Epithelial cell of prostate (primary cell): Measurements from ENCODE around the gene C19orf53.
"Not testable (repeated sequence)": the region's sequence is repeated elsewhere in the genome, so short reads cannot be mapped to it uniquely, and the experiment has no call there.

Experiments used
- DNase-seq: peaks from one replicate; pipeline ENCODE4 v3.0.0-alpha.2; 2011; ENCODE audit warnings: low read depth, low spot score
- H3K27ac ChIP-seq: fragments of 450-650 bp; 2 replicates; pipeline ENCODE4 v1.5.1; 2017; ENCODE audit warnings: mild to moderate bottlenecking

Gene C19orf53

GRCh38 chr19:13762635-13763235 lies 11.5 kb upstream of the C19orf53 start:
- H3K27ac ChIP-seq = no peak overlapping the region
- no peak for DNase-seq

- DNase-seq = no peak
- H3K27ac ChIP-seq = no peak overlapping the region
These were observed 11.0 kb upstream of the C19orf53 start for GRCh38 chr19:13763265-13763664.

GRCh38 chr19:13764101-13764807 lies 10.0 kb upstream of the C19orf53 start, which contains the start of gene MRI1:
Gene MRI1, plus strand, starts transcription at chr19:13764522. Its CDS starts 67 bp downstream, at chr19:13764589.
- no peak for DNase-seq
- peak within 1 kb of the TSS; percentile 44 for H3K27ac ChIP-seq

GRCh38 chr19:13764821-13765394 lies 9.3 kb upstream of the C19orf53 start:
- DNase-seq = no peak
- H3K27ac ChIP-seq = peak overlapping the region; percentile 44

DNA sequence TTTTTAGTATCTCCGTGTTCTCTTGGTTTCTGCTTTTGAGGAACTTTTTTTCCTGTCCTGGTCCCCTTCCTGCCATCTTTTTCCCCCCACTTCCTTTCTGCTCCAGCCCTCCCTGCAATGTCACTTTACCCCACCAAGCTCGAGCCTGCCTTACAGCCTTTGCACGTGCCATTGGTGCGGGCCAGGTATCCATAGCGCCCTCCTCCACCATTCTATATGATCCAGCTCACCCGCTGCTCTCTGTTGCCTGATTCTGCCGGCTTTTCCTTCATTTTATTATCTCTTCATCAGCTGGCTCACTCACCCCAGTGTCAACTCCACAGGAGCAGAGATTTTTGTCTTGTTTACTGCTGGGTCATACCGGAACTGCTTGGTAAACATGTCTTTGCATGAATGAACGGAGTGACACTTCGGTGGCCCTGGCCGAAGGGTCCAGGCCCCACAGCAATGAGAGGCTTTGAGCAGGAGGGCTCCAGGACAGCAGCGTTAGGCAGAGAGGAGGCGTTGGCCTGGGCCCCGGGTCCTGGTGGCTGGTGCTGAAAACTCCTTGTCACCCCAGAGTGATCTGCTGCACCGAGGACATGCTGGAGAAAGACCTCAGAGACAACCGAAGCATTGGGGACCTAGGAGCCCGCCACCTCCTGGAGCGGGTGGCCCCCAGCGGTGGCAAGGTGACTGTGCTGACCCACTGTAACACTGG lies 8.7 kb upstream of the C19orf53 start:
- DNase-seq = no peak
- H3K27ac ChIP-seq = peak overlapping the region; percentile 44

DNA sequence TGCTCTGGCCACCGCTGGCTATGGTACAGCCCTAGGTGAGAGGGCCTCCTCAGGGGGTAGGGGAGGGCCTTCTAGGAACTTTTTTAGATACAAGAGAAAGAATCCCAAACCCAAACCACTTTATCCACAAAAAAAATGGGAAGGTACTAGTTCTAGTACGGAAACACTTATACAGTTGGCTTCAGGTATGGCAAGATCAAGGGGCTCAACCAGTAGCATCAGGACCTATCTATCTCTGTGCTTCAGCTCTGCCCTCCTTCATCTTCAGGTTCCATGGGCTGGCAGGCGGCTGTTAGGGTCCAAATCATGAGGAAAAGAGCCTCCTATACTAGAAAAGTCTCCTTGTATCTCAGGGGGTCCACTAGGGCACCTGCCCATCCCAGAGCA lies 8.2 kb upstream of the C19orf53 start:
- H3K27ac ChIP-seq = peak overlapping the region; percentile 44
- DNase-seq = no peak

GRCh38 chr19:13768510-13768909 lies 5.7 kb upstream of the C19orf53 start:
- H3K27ac ChIP-seq = no peak overlapping the region

GRCh38 chr19:13770013-13770635 lies 4.1 kb upstream of the C19orf53 start:
- H3K27ac ChIP-seq = no peak overlapping the region
- DNase-seq = no peak

More at GRCh38 chr19:13768510-13768909, 5.7 kb upstream of the C19orf53 start:
- DNase-seq = no peak

DNA sequence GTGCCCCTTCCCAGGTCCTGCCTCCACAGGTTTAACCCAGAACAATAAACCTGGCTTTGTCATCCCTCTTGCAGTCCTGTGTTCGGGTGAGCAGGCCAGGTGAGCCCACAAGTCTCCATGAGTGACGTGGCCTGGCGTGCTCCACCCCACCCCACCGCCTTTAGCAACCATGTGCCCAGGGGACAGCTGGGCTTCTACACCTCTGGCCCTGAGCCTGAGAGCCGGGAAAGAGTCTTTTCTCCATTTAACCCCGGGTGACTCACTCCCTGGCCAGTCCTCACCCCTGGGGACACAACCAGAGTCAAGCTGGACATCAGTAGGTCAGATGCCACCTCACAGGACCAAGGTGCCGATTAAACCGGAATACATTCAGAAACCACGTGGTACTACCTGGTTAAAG lies 4.1 kb downstream of the C19orf53 start:
- no peak for DNase-seq
- H3K27ac ChIP-seq = no peak overlapping the region

DNA sequence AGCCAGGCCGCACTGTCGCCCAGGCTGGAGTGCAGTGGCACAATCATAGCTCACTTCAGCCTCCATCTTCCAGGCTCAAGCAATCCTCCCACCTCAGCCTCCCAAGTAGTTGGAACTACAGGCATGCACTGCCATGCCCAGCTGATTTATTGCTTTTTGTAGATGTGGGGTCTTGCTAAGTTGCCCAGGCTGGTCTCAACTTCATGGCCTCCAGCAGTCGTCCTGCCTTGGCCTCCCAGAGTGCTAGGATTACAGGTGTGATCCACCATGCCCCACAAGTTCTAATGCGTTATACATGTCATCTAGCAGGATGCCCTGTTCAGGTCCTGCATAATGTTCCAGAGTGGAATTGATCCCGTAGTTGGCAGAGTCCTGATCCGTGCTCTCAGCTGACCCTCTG lies 4.6 kb downstream of the C19orf53 start:
- no peak for DNase-seq
- no peak overlapping the region for H3K27ac ChIP-seq

- not testable (repeated sequence) for H3K27ac ChIP-seq, DNase-seq
These were observed 5.5 kb downstream of the C19orf53 start for GRCh38 chr19:13779794-13780193.

GRCh38 chr19:13781547-13781946 lies 7.3 kb downstream of the C19orf53 start:
- no peak for DNase-seq
- no peak overlapping the region for H3K27ac ChIP-seq

- DNase-seq = no peak
- no peak overlapping the region for H3K27ac ChIP-seq
These were observed 8.3 kb downstream of the C19orf53 start for GRCh38 chr19:13782537-13782936.

- no peak overlapping the region for H3K27ac ChIP-seq
- no peak for DNase-seq
These were observed 9.6 kb downstream of the C19orf53 start for GRCh38 chr19:13783565-13784500.

DNA sequence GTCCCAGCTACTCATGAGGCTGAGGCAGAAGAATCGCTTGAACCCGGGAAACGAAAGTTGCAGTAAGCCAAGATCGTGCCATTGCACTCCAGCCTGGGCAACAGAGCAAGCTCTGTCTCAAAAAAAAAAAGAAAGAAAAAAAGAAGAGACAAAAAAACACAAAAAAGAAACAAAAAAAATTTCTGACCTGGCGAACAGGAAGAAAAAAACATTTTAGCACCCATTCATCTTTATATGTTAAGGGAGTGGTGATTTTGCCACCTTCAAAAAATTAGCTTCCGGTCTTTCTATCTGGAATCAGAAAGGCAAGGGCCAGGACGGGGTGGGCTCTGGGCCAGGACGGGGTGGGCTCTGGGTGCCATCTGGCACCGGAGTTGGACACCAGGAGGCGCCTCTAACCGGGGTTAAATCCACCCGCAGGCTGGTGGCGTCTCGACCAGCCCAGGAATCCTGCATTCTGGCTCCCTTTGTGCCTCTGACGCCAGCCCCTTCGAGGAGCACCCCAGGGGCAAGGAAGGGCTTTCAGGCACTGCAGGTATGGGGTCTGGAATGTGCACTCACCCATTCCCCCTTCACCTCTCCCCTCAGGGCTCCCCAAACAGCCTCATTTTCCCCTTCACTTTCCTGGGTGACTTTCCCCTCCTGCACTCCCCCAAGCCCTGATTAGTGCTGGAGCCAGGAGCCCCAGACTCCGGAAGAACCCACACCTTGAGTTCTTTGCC lies 10.6 kb downstream of the C19orf53 start:
- DNase-seq = no peak

DNA sequence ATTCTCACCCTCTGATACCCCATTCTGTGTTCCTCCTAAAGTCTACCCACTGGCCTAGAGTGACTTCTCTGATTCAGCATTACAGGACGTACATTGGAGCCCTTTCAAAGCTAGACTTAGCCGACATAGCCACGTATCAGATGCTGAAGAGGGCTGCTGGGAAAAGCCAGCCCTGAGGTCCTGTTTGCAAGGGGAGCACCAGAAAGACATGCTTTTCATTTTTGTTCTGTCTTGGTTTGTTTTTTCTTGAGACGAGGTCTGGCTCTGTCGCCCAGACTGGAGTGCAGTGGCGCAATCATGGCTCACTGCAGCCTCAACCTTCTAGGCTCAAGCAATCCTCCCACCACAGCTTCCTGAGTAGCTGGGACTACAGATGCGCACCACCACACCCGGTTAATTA lies 14.7 kb downstream of the C19orf53 start:
- DNase-seq = no peak
- peak overlapping the region; percentile 92 for H3K27ac ChIP-seq

More for the DNA sequence above, 10.6 kb downstream of the C19orf53 start:
- no peak overlapping the region for H3K27ac ChIP-seq

GRCh38 chr19:13790354-13790753 lies 16.1 kb downstream of the C19orf53 start:
- no peak for DNase-seq
- H3K27ac ChIP-seq = no peak overlapping the region

- not testable (repeated sequence) for DNase-seq
- H3K27ac ChIP-seq = peak overlapping the region; percentile 97
These were observed 19.1 kb downstream of the C19orf53 start for GRCh38 chr19:13793317-13793716.

DNA sequence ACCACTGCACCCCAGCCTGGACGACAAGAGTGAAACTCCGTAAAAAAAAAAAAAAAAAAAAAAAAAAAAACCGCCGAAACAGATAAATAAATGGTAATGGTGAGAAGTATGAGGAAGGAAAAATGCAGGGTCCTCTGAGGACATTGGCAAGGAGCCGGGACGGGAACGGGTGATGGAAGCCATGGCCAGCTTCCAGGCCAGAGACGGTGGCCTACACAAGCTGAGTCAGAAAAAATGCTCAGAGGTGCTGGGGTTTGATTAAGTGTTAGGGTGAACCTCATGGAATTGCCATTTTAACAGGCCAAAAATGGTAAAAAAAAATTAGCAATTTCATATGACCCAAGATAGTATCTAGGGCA lies 20.1 kb downstream of the C19orf53 start:
- DNase-seq = peak; percentile 55
- H3K27ac ChIP-seq = peak overlapping the region; percentile 97
